ENCODE results near the gene SH3RF1.

GRCh38 chr4:169220447-169220846, 50.3 kb downstream of the SH3RF1 start:
- TF ChIP-seq, protein P1, sequence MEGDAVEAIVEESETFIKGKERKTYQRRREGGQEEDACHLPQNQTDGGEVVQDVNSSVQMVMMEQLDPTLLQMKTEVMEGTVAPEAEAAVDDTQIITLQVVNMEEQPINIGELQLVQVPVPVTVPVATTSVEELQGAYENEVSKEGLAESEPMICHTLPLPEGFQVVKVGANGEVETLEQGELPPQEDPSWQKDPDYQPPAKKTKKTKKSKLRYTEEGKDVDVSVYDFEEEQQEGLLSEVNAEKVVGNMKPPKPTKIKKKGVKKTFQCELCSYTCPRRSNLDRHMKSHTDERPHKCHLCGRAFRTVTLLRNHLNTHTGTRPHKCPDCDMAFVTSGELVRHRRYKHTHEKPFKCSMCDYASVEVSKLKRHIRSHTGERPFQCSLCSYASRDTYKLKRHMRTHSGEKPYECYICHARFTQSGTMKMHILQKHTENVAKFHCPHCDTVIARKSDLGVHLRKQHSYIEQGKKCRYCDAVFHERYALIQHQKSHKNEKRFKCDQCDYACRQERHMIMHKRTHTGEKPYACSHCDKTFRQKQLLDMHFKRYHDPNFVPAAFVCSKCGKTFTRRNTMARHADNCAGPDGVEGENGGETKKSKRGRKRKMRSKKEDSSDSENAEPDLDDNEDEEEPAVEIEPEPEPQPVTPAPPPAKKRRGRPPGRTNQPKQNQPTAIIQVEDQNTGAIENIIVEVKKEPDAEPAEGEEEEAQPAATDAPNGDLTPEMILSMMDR (IDR thresholded peaks at IDR 0.05) = no peak
- TF ChIP-seq EZH2 (IDR thresholded peaks at IDR 0.05) = no peak

Measured in neural progenitor cell (in vitro differentiated cells).